HUES6 (cell line): ENCODE data around the gene SLC38A5.
"Not testable (repeated sequence)": the region's sequence is repeated elsewhere in the genome, so short reads cannot be mapped to it uniquely, and the experiment has no call there.

Source experiments
- H3K27ac ChIP-seq: 2 replicates; pipeline ENCODE4 v1.7.0; 2013; ENCODE audit warnings: low read depth, mild to moderate bottlenecking, low read length, inconsistent platforms
- H3K27me3 ChIP-seq: 2 replicates; pipeline ENCODE4 v1.6.1; 2013; ENCODE audit warnings: low read length; ENCODE audit not compliant: control insufficient read depth, insufficient read depth
- H3K36me3 ChIP-seq: 2 replicates; pipeline ENCODE4 v1.6.1; 2013; ENCODE audit warnings: low read length; ENCODE audit not compliant: control insufficient read depth, insufficient read depth
- H3K4me1 ChIP-seq: 2 replicates; pipeline ENCODE4 v1.6.1; 2013; ENCODE audit warnings: low read length; ENCODE audit not compliant: control insufficient read depth, insufficient read depth
- H3K4me3 ChIP-seq: 2 replicates; pipeline ENCODE4 v1.5.1; 2013; ENCODE audit warnings: low read depth, low read length
- H3K9ac ChIP-seq: one replicate; pipeline ENCODE4 v1.6.1; 2013; ENCODE audit warnings: mild to moderate bottlenecking, low read length
- H3K9me3 ChIP-seq: 2 replicates; pipeline ENCODE4 v1.6.1; 2013; ENCODE audit warnings: low read depth, low read length; ENCODE audit not compliant: control insufficient read depth, insufficient read depth

Gene SLC38A5

DNA sequence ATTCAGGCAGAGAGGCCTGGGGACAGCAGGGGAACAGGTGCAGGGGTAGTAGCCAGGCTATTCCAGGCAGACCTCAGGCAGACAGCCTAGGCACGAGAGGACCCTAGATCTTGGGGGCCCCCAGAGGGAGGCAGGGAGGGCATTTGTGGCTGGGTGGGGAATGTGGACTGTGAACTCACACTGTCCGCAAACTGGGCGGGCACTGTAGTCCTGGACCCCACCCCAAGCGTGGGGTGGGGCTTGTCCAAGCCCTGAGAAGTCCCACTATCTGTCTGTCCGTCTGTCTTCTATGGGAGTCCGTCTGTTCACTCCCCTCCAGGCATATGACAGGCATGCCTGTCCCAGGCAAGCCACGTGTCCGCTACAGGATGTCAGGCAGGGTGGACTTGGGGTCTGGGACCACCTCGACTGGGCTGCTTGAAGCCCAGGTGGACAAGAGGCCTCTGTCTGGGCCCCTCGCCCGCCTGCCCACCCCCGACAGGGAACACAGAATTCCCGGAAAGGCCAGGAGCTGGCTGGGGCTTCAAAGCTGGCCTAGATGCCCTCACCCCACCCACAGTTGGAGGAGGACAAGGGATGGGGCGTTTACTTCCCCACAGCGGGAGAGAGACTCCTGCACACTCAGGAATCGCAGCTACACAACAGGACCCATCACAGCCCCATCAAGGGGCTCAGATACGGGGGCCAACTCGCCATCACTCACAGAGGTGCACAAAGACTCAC is at the start of gene SLC38A5:
Gene SLC38A5, minus strand, starts transcription at position 151 of the 723 bp plus-strand sequence. CDS start 2,336 bp downstream, outside the sequence.
- Histone ChIP-seq H3K36me3 (peaks cover 4% of the 10 kb centered on the region; the same call in 1 of the 2 replicates), H3K4me1 (peaks cover 37% of the 10 kb centered on the region), H3K4me3 (peak within 1 kb of the TSS; percentile 69), H3K9ac (peak within 1 kb of the TSS; percentile 15), H3K27me3 (no peaks in the 10 kb centered on the region; the same call in 1 of the 2 replicates), H3K9me3 (peaks cover 14% of the 10 kb centered on the region; the same call in 1 of the 2 replicates), H3K27ac (no peak within 1 kb of the TSS)

DNA sequence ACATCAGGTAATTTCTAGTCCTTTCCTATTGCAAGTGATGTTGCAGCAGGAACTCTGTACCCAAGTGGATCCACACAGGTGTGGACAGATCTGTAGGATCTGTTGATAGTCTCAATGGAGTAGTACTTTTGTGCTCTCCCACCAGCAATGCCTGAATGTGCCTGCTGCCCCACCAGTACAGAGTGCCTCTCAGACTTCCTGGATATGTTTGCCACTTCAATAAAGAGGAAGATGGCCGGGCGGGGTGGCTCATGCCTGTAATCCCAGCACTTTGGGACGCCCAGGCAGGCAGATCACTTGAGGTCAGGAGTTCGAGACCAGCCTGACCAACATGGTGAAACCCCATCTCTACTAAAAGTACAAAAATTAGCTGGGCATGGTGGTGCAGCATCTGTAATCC is 49.4 kb upstream of the SLC38A5 start:
- H3K27ac ChIP-seq, H3K27me3 ChIP-seq, H3K9me3 ChIP-seq, H3K4me1 ChIP-seq, H3K9ac ChIP-seq, H3K36me3 ChIP-seq, H3K4me3 ChIP-seq: not testable (repeated sequence)

DNA sequence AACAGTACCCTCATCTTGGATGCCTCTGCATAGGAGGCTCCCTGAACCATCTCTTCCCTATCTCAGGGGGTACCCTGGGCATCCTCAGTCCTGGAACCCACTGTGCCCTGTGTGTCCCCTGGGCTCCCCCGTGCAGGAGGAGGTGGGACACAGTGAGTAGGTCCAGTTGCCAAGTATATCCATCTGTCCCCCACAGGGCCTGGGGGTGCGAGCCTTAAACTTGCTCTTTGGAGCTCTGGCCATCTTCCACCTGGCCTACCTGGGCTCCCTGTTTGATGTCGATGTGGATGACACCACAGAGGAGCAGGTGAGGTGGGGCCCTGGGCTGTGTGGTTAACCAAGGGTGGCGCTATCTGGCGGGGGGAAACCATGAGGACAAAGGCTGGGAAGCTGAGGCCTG is 46.9 kb upstream of the SLC38A5 start:
- Histone ChIP-seq H3K27me3 (no peaks in the 10 kb centered on the region), H3K9me3 (peaks cover 23% of the 10 kb centered on the region; the same call in 1 of the 2 replicates), H3K4me1 (no peaks in the 10 kb centered on the region; the same call in 1 of the 2 replicates), H3K36me3 (0 out of 2 replicates have a peak, but pooled peaks cover 4% of the 10 kb centered on the region), H3K9ac (no peak overlapping the region), H3K27ac (no peak overlapping the region), H3K4me3 (no peak overlapping the region)

DNA sequence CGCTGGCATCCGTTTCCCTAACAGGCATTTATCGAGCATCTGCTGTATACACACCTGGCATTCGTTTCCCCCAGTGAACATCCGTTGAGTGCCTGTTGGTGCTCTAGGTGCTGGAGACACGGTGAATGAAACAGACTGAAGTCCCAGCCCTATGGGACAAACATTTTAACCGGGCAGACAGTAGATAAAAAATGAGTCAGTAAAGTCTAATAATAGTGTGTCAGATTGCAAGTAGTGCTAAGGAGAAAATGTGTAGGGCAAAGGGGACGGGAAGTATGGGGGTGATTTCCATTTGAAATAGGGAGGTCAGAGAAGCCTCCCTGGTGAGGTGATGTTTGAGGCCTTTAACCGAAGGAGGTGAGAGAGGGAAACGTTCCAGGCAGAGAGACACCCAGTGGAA is 46.2 kb upstream of the SLC38A5 start:
- Histone ChIP-seq H3K27ac (no peak overlapping the region), H3K36me3 (0 out of 2 replicates have a peak, but pooled peaks cover 4% of the 10 kb centered on the region), H3K4me1 (no peaks in the 10 kb centered on the region; the same call in 1 of the 2 replicates), H3K27me3 (no peaks in the 10 kb centered on the region), H3K4me3 (no peak overlapping the region), H3K9ac (no peak overlapping the region), H3K9me3 (peaks cover 24% of the 10 kb centered on the region; the same call in 1 of the 2 replicates)

DNA sequence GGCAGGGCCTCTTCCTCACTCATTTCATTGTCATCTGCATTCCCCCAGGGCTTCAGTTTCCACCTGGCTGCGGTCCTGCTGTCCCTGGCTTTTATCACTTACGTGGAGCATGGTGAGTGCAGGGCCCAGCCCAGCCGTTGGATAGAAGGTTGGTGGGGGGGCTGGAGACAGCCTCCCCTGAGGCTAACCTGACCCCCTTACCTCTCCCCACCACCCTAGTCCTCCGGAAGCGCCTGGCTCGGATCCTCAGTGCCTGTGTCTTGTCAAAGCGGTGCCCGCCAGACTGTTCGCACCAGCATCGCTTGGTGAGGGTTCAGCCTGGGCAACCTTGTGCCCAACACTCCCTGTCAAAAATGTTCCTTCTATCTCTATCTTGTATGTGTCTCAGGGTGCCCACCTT is 45.8 kb upstream of the SLC38A5 start:
- Histone ChIP-seq H3K9ac (no peak overlapping the region), H3K9me3 (peaks cover 24% of the 10 kb centered on the region; the same call in 1 of the 2 replicates), H3K4me3 (no peak overlapping the region), H3K36me3 (0 out of 2 replicates have a peak, but pooled peaks cover 4% of the 10 kb centered on the region), H3K27ac (no peak overlapping the region), H3K27me3 (no peaks in the 10 kb centered on the region), H3K4me1 (no peaks in the 10 kb centered on the region; the same call in 1 of the 2 replicates)

DNA sequence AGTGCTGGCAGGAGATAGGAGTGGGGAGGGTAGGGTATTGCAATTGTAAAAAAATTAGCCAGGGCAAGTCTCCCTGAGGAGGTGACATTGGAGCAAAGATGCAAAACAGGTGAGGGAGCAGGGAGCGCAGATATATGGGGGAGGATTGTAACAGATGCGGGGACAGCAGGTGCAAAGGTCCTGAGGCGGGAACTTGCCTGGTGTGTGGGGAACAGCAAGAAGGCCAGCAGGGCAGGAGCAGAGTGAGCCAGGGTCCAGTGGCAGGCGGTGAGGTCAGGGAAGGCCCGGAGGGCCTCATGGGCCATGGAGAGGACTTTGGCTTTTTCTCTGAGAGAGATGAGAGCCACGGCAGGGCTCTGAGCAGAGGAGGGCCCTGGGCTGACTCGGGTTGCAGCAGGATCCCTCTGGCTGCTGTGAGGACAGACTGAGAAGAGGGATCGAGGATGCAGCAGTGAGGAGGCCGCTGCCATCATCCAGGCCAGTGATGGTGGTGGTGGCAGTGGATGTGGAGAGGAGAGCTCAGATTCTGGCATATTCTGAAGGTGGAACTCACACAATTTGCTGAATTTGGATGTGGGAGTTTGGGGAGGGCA is 44.9 kb upstream of the SLC38A5 start:
- Histone ChIP-seq H3K4me3 (no peak overlapping the region), H3K4me1 (no peaks in the 10 kb centered on the region; the same call in 1 of the 2 replicates), H3K9ac (no peak overlapping the region), H3K27me3 (no peaks in the 10 kb centered on the region), H3K27ac (no peak overlapping the region), H3K36me3 (0 out of 2 replicates have a peak, but pooled peaks cover 4% of the 10 kb centered on the region), H3K9me3 (peaks cover 24% of the 10 kb centered on the region; the same call in 1 of the 2 replicates)

DNA sequence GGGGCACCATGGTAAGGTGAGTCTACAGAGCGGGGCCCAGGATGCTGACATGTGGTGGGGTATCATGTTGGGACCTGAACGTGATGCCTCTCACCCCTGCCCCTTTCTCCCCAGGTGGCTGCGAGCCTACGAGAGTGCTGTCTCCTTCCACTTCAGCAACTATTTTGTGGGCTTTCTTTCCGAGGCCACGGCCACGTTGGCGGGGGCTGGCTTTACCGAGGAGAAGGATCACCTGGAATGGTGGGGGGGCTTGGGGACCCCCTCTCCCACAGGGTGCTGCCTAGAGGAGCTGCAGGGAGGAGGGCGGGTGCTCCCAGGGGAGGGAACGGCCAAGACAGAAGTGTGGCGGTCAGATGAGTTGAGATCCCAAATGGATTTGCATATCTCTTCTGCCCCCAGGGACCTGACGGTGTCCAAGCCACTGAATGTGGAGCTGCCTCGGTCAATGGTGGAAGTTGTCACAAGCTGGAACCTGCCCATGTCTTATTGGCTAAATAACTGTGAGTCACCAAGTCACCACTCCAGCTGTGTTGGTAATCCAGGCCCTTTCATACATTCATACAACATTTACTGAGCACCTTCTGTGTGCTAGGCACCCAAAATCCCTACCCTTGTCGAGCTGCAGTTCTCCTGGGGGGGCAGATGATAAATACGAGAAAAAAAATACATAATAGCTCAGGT is 44.2 kb upstream of the SLC38A5 start:
- H3K4me3 ChIP-seq, result no peak overlapping the region
- 0 out of 2 replicates have a peak, but pooled peaks cover 4% of the 10 kb centered on the region for H3K36me3 ChIP-seq
- peaks cover 24% of the 10 kb centered on the region; the same call in 1 of the 2 replicates for H3K9me3 ChIP-seq
- no peak overlapping the region for H3K27ac ChIP-seq
- H3K4me1 ChIP-seq, result no peaks in the 10 kb centered on the region; the same call in 1 of the 2 replicates
- no peaks in the 10 kb centered on the region for H3K27me3 ChIP-seq
- H3K9ac ChIP-seq, result no peak overlapping the region

DNA sequence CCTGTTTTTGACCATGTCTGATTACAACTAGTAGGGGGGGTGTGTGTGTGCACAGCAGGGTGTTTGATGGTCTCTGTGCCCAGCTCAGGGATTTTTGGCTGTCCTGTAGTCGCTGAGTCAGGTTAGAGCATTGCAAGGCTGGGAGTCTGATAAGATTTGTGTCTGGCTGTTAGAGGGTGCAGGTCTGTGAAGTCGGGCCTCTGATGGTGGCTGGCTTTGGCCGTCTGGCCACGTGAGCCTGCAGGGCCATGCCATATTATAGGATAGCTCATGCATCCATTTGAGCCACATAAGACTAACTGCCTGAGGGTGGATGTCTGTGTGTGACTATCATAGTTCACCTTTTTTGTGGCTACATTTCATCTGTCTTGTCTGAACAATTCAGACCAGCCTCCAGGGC is 43.6 kb upstream of the SLC38A5 start:
- Histone ChIP-seq H3K27ac (no peak overlapping the region), H3K9ac (no peak overlapping the region), H3K4me1 (no peaks in the 10 kb centered on the region; the same call in 1 of the 2 replicates), H3K9me3 (peaks cover 24% of the 10 kb centered on the region; the same call in 1 of the 2 replicates), H3K27me3 (no peaks in the 10 kb centered on the region), H3K4me3 (no peak overlapping the region), H3K36me3 (0 out of 2 replicates have a peak, but pooled peaks cover 4% of the 10 kb centered on the region)

DNA sequence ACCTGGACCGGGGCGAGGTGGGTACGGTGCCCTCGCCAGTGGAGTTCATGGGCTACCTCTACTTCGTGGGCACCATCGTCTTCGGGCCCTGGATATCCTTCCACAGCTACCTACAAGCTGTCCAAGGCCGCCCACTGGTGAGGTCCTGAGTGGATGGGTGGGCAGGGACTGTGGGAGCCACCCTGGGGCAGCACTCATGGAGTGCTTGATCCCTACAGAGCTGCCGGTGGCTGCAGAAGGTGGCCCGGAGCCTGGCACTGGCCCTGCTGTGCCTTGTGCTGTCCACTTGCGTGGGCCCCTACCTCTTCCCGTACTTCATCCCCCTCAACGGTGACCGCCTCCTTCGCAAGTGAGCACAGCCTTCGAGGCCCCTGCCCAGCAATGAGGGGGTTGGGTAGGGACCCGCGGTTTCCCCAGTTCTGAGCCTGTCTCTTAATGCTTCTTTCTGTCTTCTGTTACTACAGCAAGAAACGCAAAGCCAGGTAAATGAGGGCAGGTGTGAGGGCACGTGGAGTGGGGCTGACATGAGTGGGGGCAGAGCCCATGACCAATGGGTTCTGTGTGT is 42.4 kb upstream of the SLC38A5 start:
- Histone ChIP-seq H3K9ac (no peak overlapping the region), H3K4me1 (no peaks in the 10 kb centered on the region; the same call in 1 of the 2 replicates), H3K27me3 (no peaks in the 10 kb centered on the region), H3K27ac (no peak overlapping the region), H3K9me3 (peaks cover 24% of the 10 kb centered on the region; the same call in 1 of the 2 replicates), H3K36me3 (0 out of 2 replicates have a peak, but pooled peaks cover 4% of the 10 kb centered on the region), H3K4me3 (no peak overlapping the region)

DNA sequence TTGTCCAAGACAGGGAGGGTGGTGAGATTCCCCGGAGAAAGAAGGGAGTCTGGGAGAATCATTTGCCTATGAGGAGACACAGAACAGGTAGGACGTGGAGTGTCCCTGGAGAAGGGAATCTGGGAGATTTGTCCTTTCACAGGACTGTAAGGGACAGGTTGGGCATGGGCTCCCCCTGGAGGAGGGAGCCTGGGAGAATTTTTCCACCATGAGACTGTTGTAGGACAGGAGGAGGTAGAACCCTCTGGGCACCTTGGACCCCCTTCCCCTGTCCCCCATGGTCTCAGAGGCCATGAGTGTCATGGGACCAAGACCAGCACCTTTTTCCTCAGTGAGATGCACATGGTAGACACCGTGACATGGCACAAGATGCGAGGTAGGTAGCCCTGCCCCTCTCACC is 41.5 kb upstream of the SLC38A5 start:
- H3K27ac ChIP-seq, result no peak overlapping the region
- peaks cover 18% of the 10 kb centered on the region; the same call in 1 of the 2 replicates for H3K9me3 ChIP-seq
- no peaks in the 10 kb centered on the region for H3K27me3 ChIP-seq

More for the DNA sequence above, 41.5 kb upstream of the SLC38A5 start:
- Histone ChIP-seq H3K9ac (no peak overlapping the region), H3K36me3 (0 out of 2 replicates have a peak, but pooled peaks cover 2% of the 10 kb centered on the region), H3K4me1 (no peaks in the 10 kb centered on the region; the same call in 1 of the 2 replicates), H3K4me3 (no peak overlapping the region)
